GM12878 (cell line): Measurements from ENCODE around the gene TMUB1. TPM values are rescaled to one million over a fixed set of nuclear protein-coding genes. Genes with fewer than 3 reads are reported as not detected.
A peak's percentile ranks its signal among the peaks of the same experiment; 100 is the strongest.

ENCODE experiments used
- ATAC-seq: fragments of 200-7000 bp; cut with Tn5 transposase; 3 replicates; pipeline ENCODE4 v1.9.1; 2020; ENCODE audit warnings: mild to moderate bottlenecking, moderate library complexity
- BruUV-seq: library from RNA; stranded (reverse); fragments of 400-500 nt; replicated peaks from 2 replicates; lab custom pipeline; 2021; lab: Mats Ljungman, UMichigan
- CTCF ChIA-PET: fragments of 300-600 bp; sonication (Branson Sonifier 250); formaldehyde crosslinking; extraction: SDS; loops from one replicate; lab custom pipeline; 2021; ENCODE audit warnings: inconsistent platforms; lab: Yijun Ruan, JAX
- POLR2A ChIA-PET: fragments of 350-600 bp; formaldehyde crosslinking; extraction: SDS; loops from one replicate; lab custom pipeline; 2021; ENCODE audit warnings: inconsistent platforms; lab: Charles Lee
- RAD21 ChIA-PET: fragments of 300-600 bp; sonication (Branson Sonifier 250); formaldehyde crosslinking; loops from one replicate; lab custom pipeline; 2023; ENCODE audit warnings: antibody characterized with exemption; ENCODE audit not compliant: unreplicated experiment; lab: Charles Lee
- SMC1A ChIA-PET: fragments of 300-600 bp; sonication (Branson Sonifier 250); formaldehyde crosslinking; loops from one replicate; lab custom pipeline; 2023; ENCODE audit not compliant: unreplicated experiment, uncharacterized antibody; lab: Charles Lee
- DNase-seq: peaks from one replicate; pipeline ENCODE4 v3.0.0-alpha.2; 2011; ENCODE audit warnings: low read depth, low spot score
- FAIRE-seq: peaks from 3 replicates; lab custom pipeline; 2011; peaks lifted over from hg19 to GRCh38; lab: Jason Lieb, UNC
- H2AFZ ChIP-seq: 2 replicates; pipeline ENCODE4 v1.6.0; 2011; ENCODE audit warnings: low read depth, low read length, control low read depth; ENCODE audit not compliant: control insufficient read depth
- H3K27ac ChIP-seq: 2 replicates; pipeline ENCODE4 v1.5.1; 2011; ENCODE audit warnings: control low read depth; ENCODE audit not compliant: control insufficient read depth, insufficient read depth
- H3K27me3 ChIP-seq, 2 experiments: replicated peaks in 1 of 2; 2 replicates each; pipeline versions ENCODE4 v1.6.0 to v1.6.1; 2011; ENCODE audit warnings: low read length in 1 of 2; ENCODE audit not compliant: control insufficient read depth in 2 of 2, insufficient read depth in 2 of 2
- H3K36me3 ChIP-seq, 2 experiments: 2 replicates each; pipeline ENCODE4 v1.5.1; 2011; ENCODE audit warnings: low read length in 1 of 2; ENCODE audit not compliant: control insufficient read depth in 2 of 2, insufficient read depth in 2 of 2
- H3K4me1 ChIP-seq: 2 replicates; pipeline ENCODE4 v1.6.1; 2011; ENCODE audit warnings: mild to moderate bottlenecking, low read length, moderate library complexity, mixed read lengths; ENCODE audit not compliant: control insufficient read depth, insufficient read depth
- H3K4me2 ChIP-seq: 2 replicates; pipeline ENCODE4 v1.6.0; 2011; ENCODE audit warnings: control low read depth; ENCODE audit not compliant: control insufficient read depth, insufficient read depth
- H3K4me3 ChIP-seq: fragments of 200-600 bp; sonication (generic); 2 replicates; pipeline ENCODE4 v1.5.1; 2016
- H3K79me2 ChIP-seq: 2 replicates; pipeline ENCODE4 v1.6.0; 2011; ENCODE audit warnings: low read length; ENCODE audit not compliant: control insufficient read depth, insufficient read depth
- H3K9ac ChIP-seq: 2 replicates; pipeline ENCODE4 v1.8.0; 2011; ENCODE audit warnings: low read length, control low read depth, mixed read lengths; ENCODE audit not compliant: control insufficient read depth, insufficient read depth
- H3K9me3 ChIP-seq: replicated peaks from 3 replicates; pipeline ENCODE4 v1.5.1; 2011; ENCODE audit warnings: mild to moderate bottlenecking, low read length; ENCODE audit not compliant: control insufficient read depth, insufficient read depth
- H4K20me1 ChIP-seq: 2 replicates; pipeline ENCODE4 v1.6.0; 2011; ENCODE audit not compliant: control insufficient read depth, insufficient read depth
- CBX3 ChIP-seq: fragments of 200-600 bp; sonication (generic); IDR thresholded peaks from 2 replicates; pipeline ENCODE4 v1.6.1; 2016; ENCODE audit warnings: low read depth, borderline replicate concordance
- CBX5 ChIP-seq: sonication (generic); IDR thresholded peaks from 2 replicates; pipeline ENCODE4 v1.6.1; 2016; ENCODE audit warnings: low read depth, moderate library complexity, mild to moderate bottlenecking, inconsistent platforms
- DPF2 ChIP-seq: fragments of 450-650 bp; IDR thresholded peaks from 2 replicates; pipeline ENCODE4 v1.6.1; 2017; ENCODE audit warnings: mild to moderate bottlenecking
- MYB ChIP-seq: fragments of 150-350 bp; IDR thresholded peaks from 2 replicates; pipeline ENCODE4 v1.6.1; 2014; ENCODE audit warnings: mild to moderate bottlenecking, low read depth, low read length, borderline replicate concordance
- POLR2AphosphoS5 ChIP-seq: IDR thresholded peaks from 2 replicates; pipeline ENCODE4 v1.6.1; 2011; ENCODE audit warnings: mild to moderate bottlenecking, low read length, inconsistent platforms
- RAD21 ChIP-seq: IDR thresholded peaks from 2 replicates; pipeline ENCODE4 v1.6.1; 2011; ENCODE audit warnings: mild to moderate bottlenecking, low read depth, low read length, moderate library complexity; ENCODE audit not compliant: insufficient read depth
- RELA ChIP-seq: fragments of 450-650 bp; IDR thresholded peaks from 2 replicates; pipeline ENCODE4 v1.8.0; 2014; ENCODE audit warnings: borderline replicate concordance; ENCODE audit not compliant: partially characterized antibody
- RUNX3 ChIP-seq: IDR thresholded peaks from 2 replicates; pipeline ENCODE4 v1.6.1; 2012; ENCODE audit warnings: low read length, inconsistent platforms
- SMC3 ChIP-seq: IDR thresholded peaks from 2 replicates; pipeline ENCODE4 v1.6.1; 2011; ENCODE audit warnings: low read length, improper control_type of control experiment, borderline replicate concordance
- SPI1 ChIP-seq: IDR thresholded peaks from 2 replicates; pipeline ENCODE4 v1.6.1; 2011; ENCODE audit warnings: low read depth, mild to moderate bottlenecking, low read length, moderate library complexity, borderline replicate concordance; ENCODE audit not compliant: insufficient read depth
- SRF ChIP-seq, 2 experiments: IDR thresholded peaks; 2 replicates each; pipeline ENCODE4 v1.6.1; 2011; ENCODE audit warnings: low read depth in 2 of 2, low read length in 2 of 2, mild to moderate bottlenecking in 1 of 2, moderate library complexity in 1 of 2
- WGBS: methylation state at CpG from one replicate; pipeline ENCODE4 v1.1.6; 2016; ENCODE audit warnings: low lambda C conversion rate; ENCODE audit not compliant: insufficient replicate concordance, insufficient coverage; ENCODE audit errors: missing lambda C conversion rate; 5-methylcytosine and 5-hydroxymethylcytosine counted together
- in situ Hi-C: fragments of 300-500 bp; cut with MboI; formaldehyde crosslinking; loops from 9 replicates; pipeline ENCODE4 v1.14.3; 2018; ENCODE audit warnings: mixed read lengths
- intact Hi-C: fragments of 100-400 bp; cut with micrococcal nuclease; formaldehyde crosslinking; loops from one replicate; pipeline ENCODE4 v1.14.2; 2022; ENCODE audit not compliant: unreplicated experiment
- polyA plus RNA-seq, 11 experiments: library from polyadenylated mRNA; depleted of rRNA in 4 of 11; unstranded in 6 of 11; stranded (reverse) in 5 of 11; fragments of >200 nt; fragmentation: Nextera tagmentation in 4 of 11; fragmentation: Illumina TruSeq in 1 of 11; extraction: Ambion mirVana in 4 of 11; extraction: Trizol in 1 of 11; gene quantifications; 1 replicate in 1 of 11; 2 replicates in 10 of 11; pipeline versions ENCODE4 v1.2.1 to v1.2.3, GENCODE V29; 2011 to 2016; ENCODE audit warnings: inconsistent platforms in 2 of 11, missing spikeins in 2 of 11, low read depth in 1 of 11
- total RNA-seq, 4 experiments: library from RNA; depleted of rRNA in 3 of 4; stranded (reverse); fragments of >200 nt in 3 of 4; fragmentation: Illumina TruSeq in 1 of 4; extraction: Trizol in 1 of 4; gene quantifications; 2 replicates each; pipeline versions ENCODE4 v1.2.1 to v1.2.3, GENCODE V29; 2013 to 2021
- TF ChIP-seq, protein P1 (sequence below): fragments of 150-350 bp; IDR thresholded peaks from 2 replicates; pipeline ENCODE4 v1.6.1; 2014; ENCODE audit warnings: mild to moderate bottlenecking, low read depth, low read length
- TF ChIP-seq, protein P2 (sequence below): fragments of 450-650 bp; formaldehyde crosslinking; IDR thresholded peaks from 2 replicates; pipeline ENCODE4 v1.5.0; 2022; ENCODE audit warnings: mild to moderate bottlenecking, missing genetic modification characterization
- TF ChIP-seq, protein P3 (sequence below): fragments of 450-650 bp; IDR thresholded peaks from 2 replicates; pipeline ENCODE4 v1.6.1; 2017; ENCODE audit warnings: mild to moderate bottlenecking

TMUB1 gene
- total and polyA plus RNA-seq, 10 of the 15 experiments (the other 5 are each of a cell fraction or from before 2014, with no cell fraction given) = 0.27 to 79.5 (median 41.3) TPM; not detected in 1

GRCh38 chr7:151124481-151124880 lies 41.2 kb upstream of the TMUB1 start (continued):
- TF ChIP-seq SPI1 = no peak
- no peak for TF ChIP-seq CBX5
- TF ChIP-seq, protein P1, sequence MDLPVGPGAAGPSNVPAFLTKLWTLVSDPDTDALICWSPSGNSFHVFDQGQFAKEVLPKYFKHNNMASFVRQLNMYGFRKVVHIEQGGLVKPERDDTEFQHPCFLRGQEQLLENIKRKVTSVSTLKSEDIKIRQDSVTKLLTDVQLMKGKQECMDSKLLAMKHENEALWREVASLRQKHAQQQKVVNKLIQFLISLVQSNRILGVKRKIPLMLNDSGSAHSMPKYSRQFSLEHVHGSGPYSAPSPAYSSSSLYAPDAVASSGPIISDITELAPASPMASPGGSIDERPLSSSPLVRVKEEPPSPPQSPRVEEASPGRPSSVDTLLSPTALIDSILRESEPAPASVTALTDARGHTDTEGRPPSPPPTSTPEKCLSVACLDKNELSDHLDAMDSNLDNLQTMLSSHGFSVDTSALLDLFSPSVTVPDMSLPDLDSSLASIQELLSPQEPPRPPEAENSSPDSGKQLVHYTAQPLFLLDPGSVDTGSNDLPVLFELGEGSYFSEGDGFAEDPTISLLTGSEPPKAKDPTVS = no peak
- TF ChIP-seq RUNX3 = no peak

GRCh38 chr7:151123822-151124464 lies 40.6 kb upstream of the TMUB1 start:
- FAIRE-seq (peak; percentile 89), ATAC-seq (peak; percentile 99), DNase-seq (no peak)
- ChIA-PET POLR2A (no interaction called here), SMC1A (interaction anchor here (0.6 to 1.0 kb wide), 4 partner anchors 115 to 227 kb away, joined by 3 to 10 read pairs (median 3); no protein-coding TSS in a partner anchor), CTCF (interaction anchor here (0.6 to 3.5 kb wide), 33 partner anchors 8 to 228 kb away, joined by 3 to 41 read pairs (median 4); partner anchors contain the start of genes ABCB8, ABCF2, NOS3 and SLC4A2), RAD21 (interaction anchor here (1.0 to 1.4 kb wide), 3 partner anchors 26 to 226 kb away, joined by 3 to 16 read pairs (median 3); no protein-coding TSS in a partner anchor)
- BruUV-seq = no TSS peak
- Histone ChIP-seq H3K9ac (no peak overlapping the region), H3K36me3 (peaks cover 9 to 19% of the 10 kb centered on the region in 2 experiments; a peak in 3 of 4 replicates), H4K20me1 (no peaks in the 10 kb centered on the region), H3K4me2 (no peak overlapping the region), H3K27me3 (no peaks in the 10 kb centered on the region), H3K9me3 (no peaks in the 10 kb centered on the region), H3K4me1 (no peaks in the 10 kb centered on the region), H3K27ac (no peak overlapping the region), H2AFZ (no peak overlapping the region), H3K79me2 (no peaks in the 10 kb centered on the region), H3K4me3 (no peak overlapping the region)
- in situ Hi-C loops (no loop called here), intact Hi-C loops (loop anchor here (1.0 kb wide), 3 partner anchors 48 to 179 kb away; no protein-coding TSS in a partner anchor)
- WGBS = 44% methylated on average over 24 of the region's 24 CpGs
- 0 out of 2 replicates have a peak, but pooled peaks have one; percentile 19 for TF ChIP-seq MYB
- TF ChIP-seq SPI1 = no peak
- no peak for TF ChIP-seq POLR2AphosphoS5
- no peak for TF ChIP-seq CBX3
- TF ChIP-seq, protein P2, sequence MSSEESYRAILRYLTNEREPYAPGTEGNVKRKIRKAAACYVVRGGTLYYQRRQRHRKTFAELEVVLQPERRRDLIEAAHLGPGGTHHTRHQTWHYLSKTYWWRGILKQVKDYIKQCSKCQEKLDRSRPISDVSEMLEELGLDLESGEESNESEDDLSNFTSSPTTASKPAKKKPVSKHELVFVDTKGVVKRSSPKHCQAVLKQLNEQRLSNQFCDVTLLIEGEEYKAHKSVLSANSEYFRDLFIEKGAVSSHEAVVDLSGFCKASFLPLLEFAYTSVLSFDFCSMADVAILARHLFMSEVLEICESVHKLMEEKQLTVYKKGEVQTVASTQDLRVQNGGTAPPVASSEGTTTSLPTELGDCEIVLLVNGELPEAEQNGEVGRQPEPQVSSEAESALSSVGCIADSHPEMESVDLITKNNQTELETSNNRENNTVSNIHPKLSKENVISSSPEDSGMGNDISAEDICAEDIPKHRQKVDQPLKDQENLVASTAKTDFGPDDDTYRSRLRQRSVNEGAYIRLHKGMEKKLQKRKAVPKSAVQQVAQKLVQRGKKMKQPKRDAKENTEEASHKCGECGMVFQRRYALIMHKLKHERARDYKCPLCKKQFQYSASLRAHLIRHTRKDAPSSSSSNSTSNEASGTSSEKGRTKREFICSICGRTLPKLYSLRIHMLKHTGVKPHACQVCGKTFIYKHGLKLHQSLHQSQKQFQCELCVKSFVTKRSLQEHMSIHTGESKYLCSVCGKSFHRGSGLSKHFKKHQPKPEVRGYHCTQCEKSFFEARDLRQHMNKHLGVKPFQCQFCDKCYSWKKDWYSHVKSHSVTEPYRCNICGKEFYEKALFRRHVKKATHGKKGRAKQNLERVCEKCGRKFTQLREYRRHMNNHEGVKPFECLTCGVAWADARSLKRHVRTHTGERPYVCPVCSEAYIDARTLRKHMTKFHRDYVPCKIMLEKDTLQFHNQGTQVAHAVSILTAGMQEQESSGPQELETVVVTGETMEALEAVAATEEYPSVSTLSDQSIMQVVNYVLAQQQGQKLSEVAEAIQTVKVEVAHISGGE (CRISPR knock-in tag) = no peak
- TF ChIP-seq RELA = no peak
- no peak for TF ChIP-seq DPF2
- peak; percentile 86 for TF ChIP-seq RAD21
- peak; percentile 81 for TF ChIP-seq SMC3
- no peak for TF ChIP-seq SRF (IDR thresholded peaks at IDR 0.05; ENCODE audit: low read depth in 2 of 2, low read length in 2 of 2)
- TF ChIP-seq, protein P3, sequence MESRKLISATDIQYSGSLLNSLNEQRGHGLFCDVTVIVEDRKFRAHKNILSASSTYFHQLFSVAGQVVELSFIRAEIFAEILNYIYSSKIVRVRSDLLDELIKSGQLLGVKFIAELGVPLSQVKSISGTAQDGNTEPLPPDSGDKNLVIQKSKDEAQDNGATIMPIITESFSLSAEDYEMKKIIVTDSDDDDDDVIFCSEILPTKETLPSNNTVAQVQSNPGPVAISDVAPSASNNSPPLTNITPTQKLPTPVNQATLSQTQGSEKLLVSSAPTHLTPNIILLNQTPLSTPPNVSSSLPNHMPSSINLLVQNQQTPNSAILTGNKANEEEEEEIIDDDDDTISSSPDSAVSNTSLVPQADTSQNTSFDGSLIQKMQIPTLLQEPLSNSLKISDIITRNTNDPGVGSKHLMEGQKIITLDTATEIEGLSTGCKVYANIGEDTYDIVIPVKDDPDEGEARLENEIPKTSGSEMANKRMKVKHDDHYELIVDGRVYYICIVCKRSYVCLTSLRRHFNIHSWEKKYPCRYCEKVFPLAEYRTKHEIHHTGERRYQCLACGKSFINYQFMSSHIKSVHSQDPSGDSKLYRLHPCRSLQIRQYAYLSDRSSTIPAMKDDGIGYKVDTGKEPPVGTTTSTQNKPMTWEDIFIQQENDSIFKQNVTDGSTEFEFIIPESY = no peak
